Pancreas (tissue), 10 donors: ENCODE data around the gene INTS2. TPM values are rescaled to one million over a fixed set of nuclear protein-coding genes. Genes with fewer than 3 reads are reported as not detected.

Experiments
- ATAC-seq, 4 donors: fragments of 200-7000 bp; cut with Tn5 transposase; one replicate each; pipeline versions ENCODE4 v1.8.0 to v1.9.1; 2020; ENCODE audit warnings: mild to moderate bottlenecking in 4 of 4, moderate library complexity in 4 of 4
- DNase-seq, 6 donors: peaks; one replicate each; pipeline ENCODE4 v3.0.0-alpha.2; 2020
- FAIRE-seq: peaks from 2 replicates; lab custom pipeline; 2012; peaks lifted over from hg19 to GRCh38; lab: Jason Lieb, UNC
- H3K27ac ChIP-seq, 4 donors: fragments of 200-600 bp; sonication (generic); 1 replicate in 3 of 4; 2 replicates in 1 of 4; pipeline versions ENCODE4 v1.5.0 to v1.8.0; 2020
- H3K27me3 ChIP-seq, 4 donors: fragments of 200-600 bp; one replicate each; pipeline ENCODE4 v1.8.0; 2021
- H3K36me3 ChIP-seq, 3 donors: fragments of 200-600 bp; sonication (generic) in 1 of 3; one replicate each; pipeline versions ENCODE4 v1.5.0 to v1.8.0; 2020 to 2021
- H3K4me1 ChIP-seq, 3 donors: fragments of 200-600 bp; one replicate each; pipeline ENCODE4 v1.8.0; 2021
- H3K4me3 ChIP-seq, 4 donors: fragments of 200-600 bp; sonication (generic) in 2 of 4; one replicate each; pipeline versions ENCODE4 v1.5.0 to v1.8.0; 2020 to 2021
- H3K9me3 ChIP-seq, 4 donors: fragments of 200-600 bp; one replicate each; pipeline ENCODE4 v1.8.0; 2021
- WGBS, 2 donors: extraction: QIAGEN DNeasy Blood & Tissue Kit; methylation state at CpG; one replicate each; pipeline ENCODE4 v1.1.7; 2013; 5-methylcytosine and 5-hydroxymethylcytosine counted together
- intact Hi-C, 3 donors: fragments of 100-400 bp; cut with DNase I; formaldehyde crosslinking; loops; one replicate each; pipeline versions ENCODE4 v1.11.1 to v1.14.2; 2022
- polyA plus RNA-seq, 2 donors: library from polyadenylated mRNA; stranded (reverse); fragments of 200-250 nt; gene quantifications; one replicate each; pipeline ENCODE4 v1.2.3, GENCODE V29; 2013
- total RNA-seq, 6 donors: library from RNA; stranded (reverse); fragmentation: NEBNext Ultra II Directional in 4 of 6; extraction: Animal tissue kit (Norgen Biotek cat#: 25700) in 4 of 6; gene quantifications; one replicate each; pipeline versions ENCODE4 v1.2.1 to v1.2.4, GENCODE V29; 2021 to 2023
- TF ChIP-seq, protein P1 (sequence below), 4 donors: fragments of 200-600 bp; sonication (generic) in 3 of 4; IDR thresholded peaks; one replicate each; pipeline versions ENCODE4 v1.5.0 to v1.8.0; 2021; ENCODE audit warnings: antibody characterized with exemption in 4 of 4
- donor health status: healthy with polysubstance abuse.
- donor health status: DM: no; HTN: no; CAD: no; lungs with moderate emphysema.
- donor health status: DM: no; HTN: no; CAD: no.
- donor health status: control.
- donor health status: control.
- donor health status: Bipolar disorder and iron deficiency.
- donor health status: DM: yes; HTN: yes; CAD: no.
- donor health status: DM: no; HTN: no; CAD: no.
- donor health status: DM: no; HTN: no; CAD: no.
- donor health status: DM: yes; HTN: yes; CAD: no.

The INTS2 gene
- total and polyA plus RNA-seq, 8 donors = 1.5 to 5.2 (median 2.2) TPM

DNA sequence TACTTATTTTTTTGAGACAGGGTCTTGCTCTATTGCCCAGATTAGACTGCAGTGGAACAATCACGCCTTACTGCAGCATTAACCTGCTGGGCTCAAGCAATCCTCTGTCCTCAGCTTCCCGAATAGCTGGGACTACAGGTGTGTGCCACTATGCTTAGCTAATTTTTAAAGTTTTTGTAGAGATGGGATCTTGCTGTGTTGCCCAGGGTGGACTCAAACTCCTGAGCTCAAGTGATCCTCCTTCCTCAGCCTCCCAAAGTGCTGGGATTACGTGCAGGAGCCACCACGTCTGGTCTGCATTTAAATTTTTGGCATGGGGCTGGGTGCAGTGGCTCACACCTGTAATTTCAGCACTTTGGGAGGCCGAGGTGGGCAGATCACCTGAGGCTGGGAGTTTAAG lies 41.0 kb upstream of the INTS2 start:
- DNase-seq = no peak
- no peak for FAIRE-seq
- TF ChIP-seq, protein P1, sequence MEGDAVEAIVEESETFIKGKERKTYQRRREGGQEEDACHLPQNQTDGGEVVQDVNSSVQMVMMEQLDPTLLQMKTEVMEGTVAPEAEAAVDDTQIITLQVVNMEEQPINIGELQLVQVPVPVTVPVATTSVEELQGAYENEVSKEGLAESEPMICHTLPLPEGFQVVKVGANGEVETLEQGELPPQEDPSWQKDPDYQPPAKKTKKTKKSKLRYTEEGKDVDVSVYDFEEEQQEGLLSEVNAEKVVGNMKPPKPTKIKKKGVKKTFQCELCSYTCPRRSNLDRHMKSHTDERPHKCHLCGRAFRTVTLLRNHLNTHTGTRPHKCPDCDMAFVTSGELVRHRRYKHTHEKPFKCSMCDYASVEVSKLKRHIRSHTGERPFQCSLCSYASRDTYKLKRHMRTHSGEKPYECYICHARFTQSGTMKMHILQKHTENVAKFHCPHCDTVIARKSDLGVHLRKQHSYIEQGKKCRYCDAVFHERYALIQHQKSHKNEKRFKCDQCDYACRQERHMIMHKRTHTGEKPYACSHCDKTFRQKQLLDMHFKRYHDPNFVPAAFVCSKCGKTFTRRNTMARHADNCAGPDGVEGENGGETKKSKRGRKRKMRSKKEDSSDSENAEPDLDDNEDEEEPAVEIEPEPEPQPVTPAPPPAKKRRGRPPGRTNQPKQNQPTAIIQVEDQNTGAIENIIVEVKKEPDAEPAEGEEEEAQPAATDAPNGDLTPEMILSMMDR (IDR thresholded peaks at IDR 0.05) = no peak
- Histone ChIP-seq H3K27ac (no peak overlapping the region), H3K36me3 (peaks cover 0 to 52% (median 17%) of the 10 kb centered on the region in 3 donors), H3K4me3 (no peak overlapping the region), H3K27me3 (no peaks in the 10 kb centered on the region), H3K4me1 (peaks cover 0 to 6% (median 0%) of the 10 kb centered on the region in 3 donors), H3K9me3 (no peaks in the 10 kb centered on the region)
- intact Hi-C loops = no loop called here
- no peak for ATAC-seq
- WGBS, 2 donors = 96 to 98% methylated on average over 5 of the region's 5 CpGs

DNA sequence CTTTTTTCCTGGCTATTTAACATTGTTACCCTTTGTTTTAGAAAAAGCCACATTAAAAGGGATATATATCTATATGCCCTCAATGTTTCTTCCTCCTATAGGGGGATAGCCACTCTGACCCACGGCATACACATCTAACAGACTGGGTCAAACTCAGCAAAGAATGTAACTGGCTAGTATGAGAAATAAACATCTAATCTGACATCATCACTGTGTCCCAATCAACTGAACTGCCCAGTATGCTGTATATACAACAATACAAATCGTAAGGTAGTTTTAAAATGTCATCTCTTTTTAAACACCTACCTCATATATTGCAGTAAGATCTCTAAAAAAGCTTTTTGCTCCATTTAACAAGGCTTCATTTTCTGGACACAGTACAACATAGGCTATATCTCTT lies 39.9 kb upstream of the INTS2 start:
- no peak for ATAC-seq
- H3K4me1 ChIP-seq = peaks cover 0 to 6% (median 0%) of the 10 kb centered on the region in 3 donors
- FAIRE-seq = no peak
- DNase-seq = no peak
- no peaks in the 10 kb centered on the region for H3K27me3 ChIP-seq
- H3K9me3 ChIP-seq = no peaks in the 10 kb centered on the region
- no peak overlapping the region for H3K27ac ChIP-seq
- H3K36me3 ChIP-seq = peaks cover 0 to 62% (median 15%) of the 10 kb centered on the region in 3 donors
- TF ChIP-seq, protein P1 (IDR thresholded peaks at IDR 0.05) = no peak
- intact Hi-C loops = no loop called here
- WGBS, 2 donors = 91 to 92% methylated on average over 2 of the region's 2 CpGs
- H3K4me3 ChIP-seq = no peak overlapping the region

DNA sequence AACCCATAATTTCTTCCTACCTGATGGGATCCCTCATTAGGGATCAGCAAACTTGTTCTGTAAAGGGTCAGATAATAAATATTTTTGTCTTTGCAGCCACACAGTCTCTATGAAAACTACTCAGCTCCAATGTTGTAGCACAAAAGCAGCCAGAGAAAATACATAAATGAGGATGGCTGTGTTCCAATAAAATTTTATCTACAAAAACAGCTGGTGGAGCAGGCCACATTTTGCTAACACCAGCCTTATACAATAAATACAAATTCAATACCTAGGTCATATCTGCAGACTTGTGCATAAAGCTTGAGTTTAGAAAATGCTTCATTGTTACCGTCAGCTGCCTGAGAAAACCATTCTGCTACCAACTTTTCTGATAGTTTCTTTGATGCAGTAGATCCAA lies 38.4 kb upstream of the INTS2 start:
- Histone ChIP-seq H3K36me3 (peaks cover 0 to 56% (median 17%) of the 10 kb centered on the region in 3 donors), H3K9me3 (no peaks in the 10 kb centered on the region), H3K4me1 (peaks cover 0 to 6% (median 0%) of the 10 kb centered on the region in 3 donors), H3K4me3 (no peak overlapping the region), H3K27ac (no peak overlapping the region), H3K27me3 (no peaks in the 10 kb centered on the region)
- TF ChIP-seq, protein P1 (IDR thresholded peaks at IDR 0.05) = no peak
- ATAC-seq = peak in 1 of 4 donors; percentile 45
- no peak for DNase-seq
- no peak for FAIRE-seq
- intact Hi-C loops = no loop called here
- WGBS, 2 donors = 0 to 1% methylated on average over 1 of the region's 1 CpG

DNA sequence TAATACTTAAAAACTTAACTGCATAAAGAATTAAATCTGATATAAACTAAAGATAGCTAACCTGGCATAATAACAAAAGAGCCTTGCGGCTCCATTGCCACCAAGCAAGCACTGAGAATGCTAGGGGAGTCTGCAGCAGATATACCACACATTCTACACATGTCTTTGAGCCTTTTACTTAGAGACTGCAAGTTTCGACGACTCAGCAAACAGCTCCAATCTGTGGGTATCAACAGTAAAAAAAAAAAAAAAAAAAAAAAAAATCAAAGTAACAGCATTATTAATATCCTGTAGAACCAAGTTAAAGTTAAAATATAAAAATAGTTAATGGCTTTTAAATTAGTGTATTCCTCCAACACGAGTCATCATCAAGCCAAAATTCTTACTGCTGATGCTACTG lies 27.8 kb upstream of the INTS2 start:
- TF ChIP-seq, protein P1 (IDR thresholded peaks at IDR 0.05) = no peak
- H3K4me3 ChIP-seq = no peak overlapping the region
- ATAC-seq = no peak
- H3K27ac ChIP-seq = no peak overlapping the region
- H3K27me3 ChIP-seq = no peaks in the 10 kb centered on the region
- no peaks in the 10 kb centered on the region for H3K9me3 ChIP-seq
- DNase-seq = no peak
- FAIRE-seq = no peak
- no peaks in the 10 kb centered on the region for H3K4me1 ChIP-seq
- 72 to 76% methylated on average over 4 of the region's 4 CpGs for WGBS, 2 donors
- H3K36me3 ChIP-seq = peaks cover 3 to 59% (median 16%) of the 10 kb centered on the region in 3 donors
- intact Hi-C loops = no loop called here

DNA sequence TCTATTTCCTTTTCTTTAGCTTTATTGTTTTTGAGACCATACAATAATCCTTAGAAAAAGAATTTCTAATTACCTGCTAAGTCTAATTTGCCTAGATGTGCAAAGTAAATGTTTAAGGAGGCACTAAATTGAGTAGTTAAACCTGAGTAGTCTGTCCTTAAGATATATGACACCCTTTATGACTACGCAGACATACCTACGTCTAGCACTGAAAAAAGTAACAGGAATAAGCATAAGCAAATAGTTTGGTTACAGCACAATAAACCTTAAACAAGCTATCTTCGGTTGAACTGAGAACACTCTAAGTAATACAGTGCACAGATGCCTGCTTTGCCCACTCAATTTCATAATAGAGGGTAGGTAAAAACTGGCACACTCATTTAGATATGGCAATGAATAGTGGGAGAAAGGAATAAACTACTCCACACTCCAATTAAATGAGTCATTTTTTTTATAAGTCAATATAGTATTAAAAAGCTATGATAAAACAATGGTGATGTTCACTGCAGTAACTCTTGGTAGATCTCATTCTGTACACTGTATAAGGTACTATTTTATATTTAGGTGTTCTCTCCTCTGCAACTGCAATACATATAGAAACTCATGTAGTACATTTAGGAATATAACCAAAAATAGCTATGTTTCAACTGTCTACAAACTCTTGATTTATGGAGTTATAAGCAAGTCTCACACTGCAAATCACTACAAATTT lies 19.7 kb upstream of the INTS2 start:
- DNase-seq = no peak
- Histone ChIP-seq H3K36me3 (peaks cover 3 to 59% (median 26%) of the 10 kb centered on the region in 3 donors), H3K9me3 (no peaks in the 10 kb centered on the region), H3K27me3 (no peaks in the 10 kb centered on the region), H3K4me3 (no peak overlapping the region), H3K4me1 (peaks cover 0 to 10% (median 8%) of the 10 kb centered on the region in 3 donors), H3K27ac (no peak overlapping the region)
- WGBS, 2 donors = 80 to 83% methylated on average over 3 of the region's 3 CpGs
- ATAC-seq = no peak
- TF ChIP-seq, protein P1 (IDR thresholded peaks at IDR 0.05) = no peak
- FAIRE-seq = no peak
- intact Hi-C loops = no loop called here
